HepG2 (cell line): ENCODE measurements around the gene POLL.

Experiments used
- ARNT ChIP-seq: fragments of 450-650 bp; IDR thresholded peaks from 2 replicates; pipeline ENCODE4 v1.6.1; 2017
- CCAR2 ChIP-seq: fragments of 200-400 bp; formaldehyde crosslinking; optimal IDR thresholded peaks from 2 replicates; pipeline ENCODE3; 2018; ENCODE audit warnings: low read depth, mild to moderate bottlenecking, low read length, moderate library complexity
- CTCF ChIP-seq: sonication (generic); formaldehyde crosslinking; IDR thresholded peaks from 2 replicates; pipeline ENCODE4 v1.5.0; 2020; ENCODE audit warnings: mild to moderate bottlenecking, missing genetic modification reagents, moderate library complexity
- EHMT2 ChIP-seq: fragments of 200-600 bp; sonication (generic); IDR thresholded peaks from 2 replicates; pipeline ENCODE4 v1.7.0; 2017; ENCODE audit warnings: antibody characterized with exemption, low read depth, low read length, borderline replicate concordance
- REL ChIP-seq: sonication (generic); formaldehyde crosslinking; conservative IDR thresholded peaks from 2 replicates; pipeline ENCODE4 v1.8.0; 2022; ENCODE audit warnings: mild to moderate bottlenecking, missing genetic modification reagents, moderate library complexity
- SMAD1 ChIP-seq: sonication (generic); formaldehyde crosslinking; IDR thresholded peaks from 2 replicates; pipeline ENCODE4 v1.4.0; 2020; ENCODE audit warnings: missing genetic modification reagents, low read depth, mild to moderate bottlenecking, borderline replicate concordance
- SP2 ChIP-seq: sonication (generic); formaldehyde crosslinking; IDR thresholded peaks from 2 replicates; pipeline ENCODE4 v1.5.1; 2020; ENCODE audit warnings: mild to moderate bottlenecking, missing genetic modification reagents
- YY1 ChIP-seq: IDR thresholded peaks from 2 replicates; pipeline ENCODE4 v1.6.1; 2011; ENCODE audit warnings: low read length, low read depth, moderate library complexity, mild to moderate bottlenecking; ENCODE audit not compliant: insufficient read depth, insufficient replicate concordance

GRCh38 chr10:101588879-101589278 lies 822 bp upstream of the POLL start:
- no peak for TF ChIP-seq SP2 (CRISPR knock-in tag)
- no peak for TF ChIP-seq EHMT2
- no peak for TF ChIP-seq SMAD1
- TF ChIP-seq CTCF (CRISPR knock-in tag), result no peak
- no peak for TF ChIP-seq ARNT
- no peak for TF ChIP-seq REL (CRISPR knock-in tag)
- no peak for TF ChIP-seq YY1
- no peak for TF ChIP-seq CCAR2
